ENCODE measurements around the gene MRAP.

DNA sequence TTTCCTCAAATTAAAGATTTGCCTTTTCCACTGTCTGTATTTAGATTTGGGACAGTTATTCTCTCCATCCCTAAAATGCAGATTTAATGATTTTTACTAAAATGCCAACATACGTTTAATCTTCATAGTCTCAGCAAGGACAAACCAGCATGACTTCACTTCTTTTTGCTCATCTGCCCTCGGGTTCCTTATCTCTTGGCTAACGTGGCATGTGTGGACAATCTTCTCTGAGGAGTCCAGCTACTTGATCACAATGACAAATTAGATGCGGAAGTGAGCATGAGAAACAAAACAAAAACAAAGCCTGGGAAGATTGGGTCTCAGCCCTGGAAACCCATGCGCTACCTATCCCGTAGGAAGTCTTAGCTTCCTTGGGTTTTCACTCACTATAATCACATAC is 1.0 kb downstream of the MRAP start:
- TF ChIP-seq, protein P1, sequence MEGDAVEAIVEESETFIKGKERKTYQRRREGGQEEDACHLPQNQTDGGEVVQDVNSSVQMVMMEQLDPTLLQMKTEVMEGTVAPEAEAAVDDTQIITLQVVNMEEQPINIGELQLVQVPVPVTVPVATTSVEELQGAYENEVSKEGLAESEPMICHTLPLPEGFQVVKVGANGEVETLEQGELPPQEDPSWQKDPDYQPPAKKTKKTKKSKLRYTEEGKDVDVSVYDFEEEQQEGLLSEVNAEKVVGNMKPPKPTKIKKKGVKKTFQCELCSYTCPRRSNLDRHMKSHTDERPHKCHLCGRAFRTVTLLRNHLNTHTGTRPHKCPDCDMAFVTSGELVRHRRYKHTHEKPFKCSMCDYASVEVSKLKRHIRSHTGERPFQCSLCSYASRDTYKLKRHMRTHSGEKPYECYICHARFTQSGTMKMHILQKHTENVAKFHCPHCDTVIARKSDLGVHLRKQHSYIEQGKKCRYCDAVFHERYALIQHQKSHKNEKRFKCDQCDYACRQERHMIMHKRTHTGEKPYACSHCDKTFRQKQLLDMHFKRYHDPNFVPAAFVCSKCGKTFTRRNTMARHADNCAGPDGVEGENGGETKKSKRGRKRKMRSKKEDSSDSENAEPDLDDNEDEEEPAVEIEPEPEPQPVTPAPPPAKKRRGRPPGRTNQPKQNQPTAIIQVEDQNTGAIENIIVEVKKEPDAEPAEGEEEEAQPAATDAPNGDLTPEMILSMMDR (conservative IDR thresholded peaks at IDR 0.05 in 1 of 2, IDR thresholded peaks at IDR 0.05 in 1 of 2; ENCODE audit: extremely low read depth in 1 of 2, insufficient read depth in 1 of 2, low read depth in 1 of 2, low read length in 2 of 2) = no peak
- no peak for TF ChIP-seq EZH2 (IDR thresholded peaks at IDR 0.05; ENCODE audit: borderline replicate concordance, low read length)
